K562 (cell line): Measurements from ENCODE around the gene FGF14.

Experiments
- ARID2 ChIP-seq: fragments of 450-650 bp; IDR thresholded peaks from 2 replicates; pipeline ENCODE4 v1.6.1; 2017; ENCODE audit warnings: antibody characterized with exemption, mild to moderate bottlenecking
- ATF6 ChIP-seq: sonication (generic); formaldehyde crosslinking; IDR thresholded peaks from 2 replicates; pipeline ENCODE4 v1.4.0; 2020; ENCODE audit warnings: mild to moderate bottlenecking, missing genetic modification reagents
- BHLHE40 ChIP-seq: IDR thresholded peaks from 2 replicates; pipeline ENCODE4 v1.6.1; 2011; ENCODE audit warnings: low read length, improper control_type of control experiment
- EP300 ChIP-seq: IDR thresholded peaks from 2 replicates; pipeline ENCODE4 v1.6.1; 2012; ENCODE audit warnings: low read length, improper control_type of control experiment
- MCM3 ChIP-seq: fragments of 450-650 bp; IDR thresholded peaks from 2 replicates; pipeline ENCODE4 v1.6.1; 2016
- POLR2A ChIP-seq: fragments of 450-650 bp; conservative IDR thresholded peaks from 2 replicates; pipeline ENCODE4 v1.6.1; 2016
- POLR2AphosphoS2 ChIP-seq: IDR thresholded peaks from 2 replicates; pipeline ENCODE4 v1.6.1; 2012; ENCODE audit warnings: low read length, improper control_type of control experiment
- RCOR1 ChIP-seq, 2 experiments: IDR thresholded peaks; 2 replicates each; pipeline ENCODE4 v1.6.1; 2012; ENCODE audit warnings: low read depth in 2 of 2, low read length in 2 of 2, borderline replicate concordance in 1 of 2, improper control_type of control experiment in 1 of 2
- RFX1 ChIP-seq: fragments of 450-650 bp; IDR thresholded peaks from 2 replicates; pipeline ENCODE4 v1.6.1; 2016; ENCODE audit warnings: mild to moderate bottlenecking, moderate library complexity
- ZHX1 ChIP-seq: fragments of 150-350 bp; conservative IDR thresholded peaks from 2 replicates; pipeline ENCODE4 v1.6.1; 2014; ENCODE audit warnings: low read length
- TF ChIP-seq, protein P1 (sequence below): sonication (generic); formaldehyde crosslinking; IDR thresholded peaks from 2 replicates; pipeline ENCODE4 v1.8.1; 2023; ENCODE audit warnings: mild to moderate bottlenecking, missing genetic modification reagents

- TF ChIP-seq POLR2AphosphoS2 (no peak), EP300 (no peak), RFX1 (no peak), ATF6 (CRISPR knock-in tag) (no peak), ZHX1 (no peak), POLR2A (no peak), ARID2 (no peak), BHLHE40 (no peak), RCOR1 (IDR thresholded peaks at IDR 0.05; ENCODE audit: borderline replicate concordance in 1 of 2, low read depth in 2 of 2, low read length in 2 of 2) (no peak), MCM3 (no peak)
- TF ChIP-seq, protein P1, sequence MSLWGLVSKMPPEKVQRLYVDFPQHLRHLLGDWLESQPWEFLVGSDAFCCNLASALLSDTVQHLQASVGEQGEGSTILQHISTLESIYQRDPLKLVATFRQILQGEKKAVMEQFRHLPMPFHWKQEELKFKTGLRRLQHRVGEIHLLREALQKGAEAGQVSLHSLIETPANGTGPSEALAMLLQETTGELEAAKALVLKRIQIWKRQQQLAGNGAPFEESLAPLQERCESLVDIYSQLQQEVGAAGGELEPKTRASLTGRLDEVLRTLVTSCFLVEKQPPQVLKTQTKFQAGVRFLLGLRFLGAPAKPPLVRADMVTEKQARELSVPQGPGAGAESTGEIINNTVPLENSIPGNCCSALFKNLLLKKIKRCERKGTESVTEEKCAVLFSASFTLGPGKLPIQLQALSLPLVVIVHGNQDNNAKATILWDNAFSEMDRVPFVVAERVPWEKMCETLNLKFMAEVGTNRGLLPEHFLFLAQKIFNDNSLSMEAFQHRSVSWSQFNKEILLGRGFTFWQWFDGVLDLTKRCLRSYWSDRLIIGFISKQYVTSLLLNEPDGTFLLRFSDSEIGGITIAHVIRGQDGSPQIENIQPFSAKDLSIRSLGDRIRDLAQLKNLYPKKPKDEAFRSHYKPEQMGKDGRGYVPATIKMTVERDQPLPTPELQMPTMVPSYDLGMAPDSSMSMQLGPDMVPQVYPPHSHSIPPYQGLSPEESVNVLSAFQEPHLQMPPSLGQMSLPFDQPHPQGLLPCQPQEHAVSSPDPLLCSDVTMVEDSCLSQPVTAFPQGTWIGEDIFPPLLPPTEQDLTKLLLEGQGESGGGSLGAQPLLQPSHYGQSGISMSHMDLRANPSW (CRISPR knock-in tag), result no peak
These were observed 649.4 kb downstream of the FGF14 start for GRCh38 chr13:101752432-101752831.
